Stimulated activated CD4-positive, alpha-beta T cell treated with anti-CD3 and anti-CD28 coated beads, Interleukin-2, amount 100 ng/mL, for 24 hours (primary cell): ENCODE data around the gene INPP4B.

Experiments used
- DNase-seq, 2 donors: peaks; one replicate each; pipeline ENCODE4 v3.0.0-alpha.2; 2020

INPP4B gene

GRCh38 chr4:142567199-142567598 lies 278.9 kb downstream of the INPP4B start:
- peak; percentile 54 to 64 for DNase-seq

DNA sequence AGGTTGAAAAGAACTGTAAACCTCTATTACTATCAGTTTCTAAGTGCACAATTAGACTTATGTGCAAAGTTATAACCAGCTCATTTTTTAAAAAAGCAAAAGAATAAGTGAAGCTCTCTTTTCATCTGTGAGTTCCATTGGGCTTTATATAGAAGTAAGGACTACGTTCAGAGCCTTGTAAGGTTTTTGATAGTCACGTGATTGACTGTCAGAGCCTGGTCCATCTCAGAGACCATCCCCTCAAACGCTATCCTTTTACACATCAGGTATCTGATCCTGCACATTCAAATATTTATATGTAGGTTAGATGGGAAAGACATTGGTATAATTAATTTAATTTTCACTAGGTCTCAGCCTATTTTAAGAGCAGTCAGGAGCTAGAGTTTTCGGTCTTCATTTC lies 279.3 kb downstream of the INPP4B start:
- DNase-seq: no peak

GRCh38 chr4:142566243-142566642 lies 279.9 kb downstream of the INPP4B start:
- DNase-seq: no peak

GRCh38 chr4:142565771-142566170 lies 280.3 kb downstream of the INPP4B start:
- no peak for DNase-seq

DNA sequence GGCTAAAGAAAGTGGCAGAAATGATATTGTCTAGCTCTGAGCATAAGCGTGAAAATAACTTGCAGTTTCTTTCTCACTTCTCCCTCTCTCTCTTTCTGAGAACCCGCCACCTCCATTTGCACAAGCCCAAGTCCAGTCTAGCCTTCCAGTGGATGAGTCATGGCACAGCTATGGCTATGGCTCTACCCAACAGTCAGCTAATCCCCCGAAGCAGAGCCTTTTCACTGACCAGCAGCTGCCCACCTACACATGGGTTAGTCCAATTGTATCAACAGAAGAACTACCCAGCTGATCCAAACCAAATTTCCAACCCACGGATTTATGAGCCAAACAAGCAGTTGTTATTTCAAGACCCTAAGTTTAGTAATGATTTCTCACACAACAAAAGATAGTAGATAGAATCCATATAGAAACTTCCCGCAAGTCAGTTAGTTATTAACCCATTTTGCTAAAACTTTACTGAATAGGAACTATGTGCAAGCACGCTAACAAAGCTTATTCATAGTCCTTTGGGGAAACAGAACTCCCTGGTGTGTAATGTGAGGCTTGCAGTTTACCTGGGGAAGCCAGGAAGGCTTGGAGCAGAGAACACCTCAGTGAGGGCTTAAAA lies 282.3 kb downstream of the INPP4B start:
- no peak for DNase-seq

DNA sequence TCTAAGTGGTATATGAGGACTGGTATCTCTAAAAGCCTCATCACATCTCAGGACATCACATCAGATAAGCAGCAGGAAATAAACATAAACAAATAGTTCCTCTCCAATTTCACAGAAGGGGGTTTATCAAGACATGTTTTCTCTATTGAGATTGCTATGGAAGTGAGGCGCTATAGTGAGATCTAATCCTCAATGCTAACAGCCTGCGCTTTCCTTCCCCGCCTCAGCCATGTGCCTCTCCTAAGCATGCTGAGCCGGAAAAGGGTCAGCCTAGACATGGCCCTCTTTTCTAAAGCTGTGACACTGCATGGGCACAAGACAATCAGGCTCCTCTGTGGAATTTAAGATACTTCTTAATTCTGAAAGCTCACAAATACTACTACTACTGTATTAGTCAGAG lies 286.1 kb downstream of the INPP4B start:
- DNase-seq: no peak

DNA sequence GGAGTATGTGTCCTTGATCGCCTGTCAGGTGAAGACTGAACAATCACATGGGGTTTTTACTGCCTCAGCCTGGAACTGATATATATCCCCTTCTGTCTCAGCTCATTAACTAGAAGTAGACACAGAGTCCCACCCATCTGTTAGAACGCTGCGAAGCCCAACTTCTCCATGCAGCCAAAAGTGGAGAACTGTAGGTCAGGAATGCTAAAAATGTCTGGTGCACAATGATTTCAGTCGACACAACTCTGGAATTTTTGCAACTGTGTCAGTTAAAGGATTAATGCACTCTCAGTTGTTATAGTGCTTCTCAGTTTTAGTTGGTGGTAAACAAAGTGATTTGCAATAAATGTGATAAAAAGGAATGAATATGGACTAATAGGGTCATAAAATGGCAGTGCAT lies 287.2 kb downstream of the INPP4B start:
- DNase-seq: no peak

- no peak for DNase-seq
Observed at GRCh38 chr4:142557239-142557801, 288.8 kb downstream of the INPP4B start.

DNA sequence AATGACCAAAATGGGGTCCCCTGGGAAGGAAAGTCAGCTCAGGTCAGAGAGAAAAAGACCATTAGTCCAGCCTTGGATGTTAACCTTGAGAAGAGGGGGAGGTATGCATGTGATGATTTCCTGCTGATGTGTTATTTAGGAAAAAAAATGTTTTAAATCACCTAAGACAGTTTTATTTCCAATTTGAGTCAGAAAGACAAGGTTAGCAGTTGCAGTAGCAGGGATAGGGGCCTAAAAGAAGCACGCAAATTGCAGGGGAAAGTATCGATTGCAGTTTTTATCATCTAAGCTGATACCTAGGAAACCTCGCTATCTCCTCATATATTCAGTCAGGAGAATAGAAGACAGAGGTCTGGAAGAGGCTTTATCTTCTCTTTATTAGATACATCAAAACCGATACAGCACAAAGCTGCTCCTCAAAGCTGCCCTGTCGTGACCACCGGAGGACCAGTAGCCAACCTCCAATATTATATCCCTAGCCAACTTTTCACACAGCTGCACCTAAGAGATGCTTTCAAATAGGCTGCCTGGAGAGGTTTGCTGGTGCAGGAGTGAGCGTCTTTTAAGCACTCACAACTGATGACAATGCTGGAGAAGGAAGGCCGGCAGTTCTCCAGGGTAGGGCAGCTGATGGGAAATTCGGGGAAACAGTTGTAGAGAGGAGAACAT lies 289.4 kb downstream of the INPP4B start:
- DNase-seq: no peak

GRCh38 chr4:142556048-142556447 lies 290.1 kb downstream of the INPP4B start:
- DNase-seq: no peak

DNA sequence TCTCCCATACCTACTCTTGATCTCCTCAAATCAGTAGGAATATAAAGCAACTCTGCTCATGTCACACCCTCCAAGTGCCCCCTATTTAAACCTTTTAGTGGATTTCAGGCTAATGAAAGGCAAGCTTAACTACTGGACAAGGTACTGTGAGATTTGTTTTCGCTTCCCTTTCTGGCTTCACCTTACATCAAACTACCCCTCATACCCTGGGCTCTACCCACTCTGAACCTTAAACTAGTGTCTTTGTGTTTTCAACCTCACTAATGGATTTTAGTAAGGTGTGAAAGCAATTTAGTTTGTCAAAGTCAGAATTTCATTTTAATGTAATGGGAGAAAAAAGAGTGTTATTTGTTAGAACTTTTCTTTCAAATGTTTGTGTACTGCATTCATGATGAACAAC lies 291.7 kb downstream of the INPP4B start:
- DNase-seq: no peak

GRCh38 chr4:142551517-142552305 lies 294.4 kb downstream of the INPP4B start:
- no peak for DNase-seq

GRCh38 chr4:142550965-142551364 lies 295.1 kb downstream of the INPP4B start:
- no peak for DNase-seq

DNA sequence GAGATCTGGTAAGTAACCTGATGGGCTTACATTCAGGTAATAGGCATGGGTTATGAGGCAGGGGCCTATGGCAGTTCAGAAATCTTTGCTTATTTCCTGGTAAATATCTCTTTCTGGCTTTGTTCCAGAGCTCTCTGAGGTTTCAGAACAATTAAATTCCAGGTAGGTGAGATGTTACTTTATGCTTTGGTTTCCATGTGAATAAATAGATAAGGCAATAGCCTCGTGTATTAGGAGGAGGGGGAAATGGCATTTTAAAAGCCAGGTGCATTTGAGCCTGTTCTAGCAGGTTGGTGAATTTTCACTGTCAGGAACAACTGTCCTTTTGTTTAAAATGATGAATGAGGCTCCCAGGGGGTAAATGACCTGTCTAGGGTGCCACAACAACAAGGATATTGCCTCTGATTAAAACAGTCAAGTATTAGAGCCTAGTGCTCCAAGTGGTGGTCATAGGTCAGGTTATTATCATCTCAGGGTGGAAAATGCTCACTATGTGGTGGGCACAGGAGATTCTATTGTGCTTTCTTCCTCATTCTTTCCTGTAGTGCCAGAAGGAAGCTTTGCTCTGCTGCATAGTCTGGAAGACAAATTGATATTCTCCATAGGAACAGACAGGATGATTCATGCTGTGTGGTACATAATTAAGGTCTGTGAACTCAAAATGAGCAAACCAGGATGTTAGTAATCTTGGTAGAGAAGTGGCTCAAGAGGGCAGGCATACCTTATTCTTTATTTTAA lies 296.2 kb downstream of the INPP4B start:
- DNase-seq: no peak

GRCh38 chr4:142549248-142549647 lies 296.9 kb downstream of the INPP4B start:
- DNase-seq: no peak

DNA sequence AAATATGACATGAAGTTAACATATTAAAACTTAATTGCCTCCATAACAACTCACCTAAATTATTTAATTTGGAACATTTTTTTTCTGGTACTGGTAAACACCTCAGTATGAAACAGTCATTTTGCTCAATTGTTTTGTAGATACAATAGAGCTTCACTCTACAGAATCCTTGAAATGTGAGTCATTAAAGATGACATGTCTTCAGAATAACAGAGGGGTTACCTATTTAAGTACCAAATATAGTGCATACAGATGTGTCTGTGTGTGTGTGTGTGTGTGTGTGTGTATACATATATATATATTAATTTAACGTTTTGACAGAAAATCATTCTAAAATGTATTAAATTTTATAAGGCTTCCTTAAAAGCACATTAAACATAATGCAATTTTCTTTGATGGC lies 297.6 kb downstream of the INPP4B start:
- DNase-seq: no peak

DNA sequence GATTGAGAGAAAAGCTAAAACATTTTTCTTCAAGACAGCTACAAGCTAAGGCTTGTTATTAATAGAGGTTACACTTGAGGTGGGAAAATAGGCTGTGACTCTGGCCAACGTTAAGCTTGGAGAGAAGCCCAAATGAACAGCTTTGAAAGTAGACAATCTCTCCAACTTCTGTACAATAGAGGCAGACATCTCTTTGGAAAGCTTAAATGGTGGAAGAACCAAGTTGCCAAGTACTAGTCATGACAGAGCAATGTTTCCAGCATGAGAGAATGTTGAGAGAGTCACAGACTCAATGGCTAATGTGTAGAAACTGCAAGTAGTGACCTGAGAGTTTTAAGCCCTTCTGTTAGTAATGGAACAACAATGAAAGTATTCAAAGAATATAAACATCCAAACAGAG lies 298.1 kb downstream of the INPP4B start:
- DNase-seq: no peak

- no peak for DNase-seq
Observed at GRCh38 chr4:142544594-142544993, 301.5 kb downstream of the INPP4B start.

- DNase-seq: no peak
Observed at GRCh38 chr4:142544039-142544438, 302.1 kb downstream of the INPP4B start.

GRCh38 chr4:142540483-142540804 lies 305.7 kb downstream of the INPP4B start:
- DNase-seq: no peak

DNA sequence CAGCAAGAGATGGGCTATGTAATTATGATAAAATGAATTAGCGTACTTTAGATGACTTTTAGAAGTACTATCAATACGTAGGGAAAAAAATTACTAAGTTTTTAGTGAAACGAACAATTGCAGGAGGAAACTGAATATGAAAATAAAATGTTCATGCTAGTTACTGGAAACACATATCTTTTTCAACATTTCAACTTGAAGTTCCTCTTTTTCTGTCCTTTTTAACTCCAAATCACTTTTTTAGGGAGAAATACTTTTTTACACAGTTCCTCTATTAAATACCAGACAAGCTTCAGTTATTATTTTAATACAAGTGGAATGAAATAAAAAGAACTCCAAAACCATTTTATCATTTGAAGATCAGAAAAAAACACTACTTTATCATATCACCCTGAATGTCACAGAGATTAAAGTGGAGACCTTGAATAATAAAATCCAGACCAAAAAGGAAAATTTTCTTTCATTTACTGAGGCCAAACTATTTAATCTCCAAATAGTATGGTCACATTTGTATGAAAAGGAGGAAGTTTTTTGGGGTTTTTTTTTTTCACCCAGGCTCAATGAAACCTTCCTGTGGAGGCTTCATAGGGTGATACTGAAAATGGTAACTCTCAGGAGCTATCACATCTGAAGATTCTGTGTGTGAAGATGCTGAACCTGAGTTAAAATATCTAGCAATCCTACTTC lies 306.2 kb downstream of the INPP4B start:
- DNase-seq: no peak

- DNase-seq: no peak
Observed at GRCh38 chr4:142535009-142535408, 311.1 kb downstream of the INPP4B start.

DNA sequence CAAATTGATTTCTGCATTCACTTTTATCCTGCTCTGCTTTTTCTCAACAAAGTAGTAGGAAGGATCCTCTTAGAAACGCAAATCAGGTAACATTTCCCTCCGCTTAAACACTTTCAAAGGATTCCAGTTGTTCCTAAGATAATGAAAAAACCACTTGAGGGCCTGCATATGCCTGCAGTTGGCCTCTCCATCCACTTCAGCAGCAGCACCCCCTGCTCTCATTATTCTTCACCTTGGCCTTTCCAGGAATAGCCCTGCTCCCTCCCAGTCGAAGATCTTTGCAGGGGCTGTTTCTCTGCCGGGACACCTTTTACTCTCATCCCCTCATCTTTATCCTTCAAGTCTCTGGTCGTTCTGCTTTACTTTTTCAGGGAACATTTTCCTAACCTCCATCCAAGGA lies 314.0 kb downstream of the INPP4B start:
- DNase-seq: no peak
